ENCODE data around the gene PRPH2.

DNA sequence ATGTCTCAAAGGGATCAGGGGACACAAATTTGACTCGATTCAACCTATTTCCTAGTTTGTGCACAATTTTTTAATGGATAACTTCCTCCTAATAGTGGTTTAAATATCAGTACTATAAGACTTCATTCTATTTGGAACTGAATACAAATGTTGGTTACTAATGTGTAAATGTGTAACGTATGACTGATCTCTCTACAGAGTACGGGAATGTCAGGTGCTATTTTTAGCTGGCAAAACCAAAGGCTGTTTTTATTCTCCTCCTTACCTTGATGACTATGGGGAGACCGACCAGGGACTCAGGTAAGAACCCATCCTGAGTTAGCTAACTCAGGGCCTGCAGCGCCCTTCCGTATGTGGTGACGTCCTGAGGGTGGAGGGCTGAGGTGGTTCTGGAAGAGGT lies 33.0 kb downstream of the PRPH2 start:
- TF ChIP-seq POLR2A (IDR thresholded peaks at IDR 0.05): no peak
- TF ChIP-seq, protein P1, sequence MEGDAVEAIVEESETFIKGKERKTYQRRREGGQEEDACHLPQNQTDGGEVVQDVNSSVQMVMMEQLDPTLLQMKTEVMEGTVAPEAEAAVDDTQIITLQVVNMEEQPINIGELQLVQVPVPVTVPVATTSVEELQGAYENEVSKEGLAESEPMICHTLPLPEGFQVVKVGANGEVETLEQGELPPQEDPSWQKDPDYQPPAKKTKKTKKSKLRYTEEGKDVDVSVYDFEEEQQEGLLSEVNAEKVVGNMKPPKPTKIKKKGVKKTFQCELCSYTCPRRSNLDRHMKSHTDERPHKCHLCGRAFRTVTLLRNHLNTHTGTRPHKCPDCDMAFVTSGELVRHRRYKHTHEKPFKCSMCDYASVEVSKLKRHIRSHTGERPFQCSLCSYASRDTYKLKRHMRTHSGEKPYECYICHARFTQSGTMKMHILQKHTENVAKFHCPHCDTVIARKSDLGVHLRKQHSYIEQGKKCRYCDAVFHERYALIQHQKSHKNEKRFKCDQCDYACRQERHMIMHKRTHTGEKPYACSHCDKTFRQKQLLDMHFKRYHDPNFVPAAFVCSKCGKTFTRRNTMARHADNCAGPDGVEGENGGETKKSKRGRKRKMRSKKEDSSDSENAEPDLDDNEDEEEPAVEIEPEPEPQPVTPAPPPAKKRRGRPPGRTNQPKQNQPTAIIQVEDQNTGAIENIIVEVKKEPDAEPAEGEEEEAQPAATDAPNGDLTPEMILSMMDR (IDR thresholded peaks at IDR 0.05): no peak
